ENCODE results near the gene COLQ. TPM values are rescaled to one million over a fixed set of nuclear protein-coding genes. Genes with fewer than 3 reads are reported as not detected.
A peak's percentile ranks its signal among the peaks of the same experiment; 100 is the strongest.

The COLQ gene
- total RNA-seq, 2 experiments from 2014 or later = 2.3 to 2.9 TPM

DNA sequence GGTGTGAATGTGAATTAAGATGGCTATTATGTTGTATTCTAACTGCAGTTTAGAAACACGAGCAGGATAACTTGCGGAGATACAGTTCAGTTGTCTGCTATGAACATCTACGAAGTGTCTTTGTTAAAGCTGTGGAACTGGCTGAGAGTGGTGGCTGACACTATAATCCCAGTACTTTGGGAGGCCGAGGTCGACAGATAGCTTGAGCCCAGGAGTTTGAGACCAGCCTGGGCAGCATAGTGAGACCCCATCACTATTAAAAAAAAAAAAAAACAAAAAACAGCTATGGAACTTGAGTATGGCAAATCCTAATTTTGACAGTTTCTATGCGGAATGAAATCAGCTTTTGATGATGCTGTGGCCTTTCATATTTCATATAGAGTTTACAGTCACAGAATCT is 92.4 kb downstream of the COLQ start:
- no peak for TF ChIP-seq CTCF (IDR thresholded peaks at IDR 0.05)
- Mint-ChIP-seq H3K4me3 (peak overlapping the region; percentile 87), H3K4me1 (ENCODE audit: low read depth) (peaks cover 45% of the 10 kb centered on the region), H3K27me3 (no peaks in the 10 kb centered on the region), H3K9me3 (peaks cover 4% of the 10 kb centered on the region), H3K36me3 (ENCODE audit: low read depth) (peaks cover 45% of the 10 kb centered on the region), H3K27ac (peak overlapping the region; percentile 99)
- CTCF ChIA-PET = interaction anchor here (0.6 to 3.0 kb wide), 2 partner anchors 109 to 162 kb away, joined by 3 to 13 read pairs; no protein-coding TSS in a partner anchor
- ATAC-seq (no peak), DNase-seq (no peak)
- POLR2A ChIA-PET = interaction anchor here (0.6 kb wide), 1 partner anchor 128 kb away, joined by 3 read pairs; no protein-coding TSS in a partner anchor
- intact Hi-C loops (cut with micrococcal nuclease) = loop anchor here (5.0 kb wide), 1 partner anchor 128 kb away; no protein-coding TSS in a partner anchor

DNA sequence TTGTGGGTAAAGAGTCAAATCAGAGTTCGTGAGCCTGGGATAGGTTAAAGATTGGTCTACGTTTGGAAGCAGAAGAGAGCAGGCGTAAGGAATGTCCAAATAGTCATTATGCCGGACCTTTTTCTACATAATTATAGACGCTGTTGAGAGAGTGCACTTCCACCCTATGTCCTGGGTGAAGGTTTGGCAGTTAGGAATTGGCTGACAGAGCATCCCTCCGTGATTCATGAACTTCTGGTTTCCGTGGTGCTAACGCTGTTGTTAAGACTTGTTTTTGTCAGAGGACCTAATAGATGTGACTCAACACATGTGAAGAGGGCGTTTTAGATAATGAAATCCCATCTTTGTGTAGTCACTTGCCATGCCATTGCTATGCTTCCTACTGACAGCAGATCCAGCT is 93.0 kb downstream of the COLQ start:
- H3K9me3 Mint-ChIP-seq = peaks cover 4% of the 10 kb centered on the region

DNA sequence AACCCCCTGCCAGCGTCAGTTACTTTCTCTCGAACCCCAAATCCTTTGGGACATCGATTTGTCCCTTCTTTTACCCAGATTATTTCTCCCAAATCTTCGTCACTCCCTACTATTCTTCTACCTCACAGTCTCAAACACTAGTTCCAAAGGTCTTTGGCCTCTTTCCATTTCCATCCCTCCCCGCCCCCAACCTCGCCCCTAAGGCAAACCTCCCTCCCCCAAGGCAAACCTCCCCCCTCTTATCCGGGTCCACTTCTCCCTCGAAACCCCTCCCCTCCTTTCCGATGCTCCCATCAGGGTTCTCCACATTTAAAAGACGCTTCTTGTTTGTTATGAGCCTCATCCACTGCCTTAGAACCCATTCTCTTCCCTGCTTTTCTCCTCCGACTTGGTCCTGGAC is 93.5 kb downstream of the COLQ start:
- Mint-ChIP-seq H3K36me3 (ENCODE audit: low read depth) (peaks cover 40% of the 10 kb centered on the region), H3K4me1 (ENCODE audit: low read depth) (peaks cover 43% of the 10 kb centered on the region), H3K9me3 (peaks cover 4% of the 10 kb centered on the region), H3K27me3 (no peaks in the 10 kb centered on the region), H3K27ac (peak overlapping the region; percentile 99), H3K4me3 (peak overlapping the region; percentile 87)
- intact Hi-C loops (cut with micrococcal nuclease) = loop anchor here (5.0 kb wide), 1 partner anchor 129 kb away; no protein-coding TSS in a partner anchor
- TF ChIP-seq CTCF (IDR thresholded peaks at IDR 0.05) = no peak
- ChIA-PET POLR2A (interaction anchor here (0.7 to 1.0 kb wide), 2 partner anchors 129 to 167 kb away, joined by 3 read pairs; no protein-coding TSS in a partner anchor), CTCF (interaction anchor here (0.8 to 1.3 kb wide), 2 partner anchors 23 to 128 kb away, joined by 3 to 4 read pairs; no protein-coding TSS in a partner anchor)
- no peak for DNase-seq
- ATAC-seq = no peak

More for the DNA sequence above, 93.0 kb downstream of the COLQ start:
- no peak for TF ChIP-seq CTCF (IDR thresholded peaks at IDR 0.05)
- intact Hi-C loops (cut with micrococcal nuclease) = loop anchor here (5.0 kb wide), 1 partner anchor 129 kb away; no protein-coding TSS in a partner anchor
- ChIA-PET POLR2A (no interaction called here), CTCF (interaction anchor here (3.0 kb wide), 1 partner anchor 161 kb away, joined by 13 read pairs; no protein-coding TSS in a partner anchor)
- Mint-ChIP-seq H3K4me3 (peak overlapping the region; percentile 87), H3K4me1 (ENCODE audit: low read depth) (peaks cover 45% of the 10 kb centered on the region), H3K27ac (peak overlapping the region; percentile 99), H3K27me3 (no peaks in the 10 kb centered on the region), H3K36me3 (ENCODE audit: low read depth) (peaks cover 44% of the 10 kb centered on the region)
- peak; percentile 50 for DNase-seq
- ATAC-seq = peak; percentile 52

DNA sequence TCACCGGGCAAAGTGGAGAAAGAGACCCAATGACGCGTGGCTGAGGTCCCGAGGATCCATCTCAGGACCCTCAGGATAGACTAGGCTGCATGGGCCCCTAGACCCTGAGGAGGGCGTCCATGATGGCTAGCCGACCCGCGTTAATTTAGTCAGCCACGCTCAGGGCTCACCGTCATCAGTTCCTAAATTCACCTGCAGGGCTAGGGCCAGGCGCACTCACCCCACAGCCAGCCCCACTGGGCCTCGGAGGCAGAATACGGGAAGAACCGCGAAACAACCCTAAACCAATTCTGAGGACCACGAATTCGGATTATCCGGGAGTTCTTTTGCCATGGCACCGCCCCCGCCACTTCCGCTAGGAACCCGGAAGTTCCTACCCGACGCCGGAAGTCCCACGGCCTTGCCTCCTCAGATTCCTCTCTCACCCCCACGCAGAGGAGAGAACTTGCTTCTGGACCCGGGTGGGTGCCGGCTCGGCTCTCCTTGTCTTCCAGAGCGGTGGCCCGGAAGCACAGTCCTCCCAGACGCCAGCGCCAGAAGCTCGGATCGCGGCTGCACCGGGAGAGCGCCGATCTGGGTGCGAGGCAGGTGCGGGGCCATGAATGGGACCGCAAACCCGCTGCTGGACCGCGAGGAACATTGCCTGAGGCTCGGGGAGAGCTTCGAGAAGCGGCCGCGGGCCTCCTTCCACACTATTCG is 94.2 kb downstream of the COLQ start, which contains the start of the genes EAF1 and METTL6:
EAF1 (plus strand) TSS at position 417 of the 699 bp plus-strand sequence; CDS start at position 599, 182 bp downstream.
METTL6 (minus strand) TSS at position 363 of the 699 bp plus-strand sequence. CDS start 1,033 bp downstream, outside the sequence.
- DNase-seq (peak; percentile 91), ATAC-seq (peak; percentile 85)
- Mint-ChIP-seq H3K9me3 (peaks cover 4% of the 10 kb centered on the region), H3K4me1 (ENCODE audit: low read depth) (peaks cover 43% of the 10 kb centered on the region), H3K36me3 (ENCODE audit: low read depth) (peaks cover 40% of the 10 kb centered on the region), H3K27ac (peak within 1 kb of the TSS; percentile 99), H3K27me3 (no peaks in the 10 kb centered on the region), H3K4me3 (peak within 1 kb of the TSS; percentile 87)
- ChIA-PET CTCF (interaction anchor here (0.8 to 1.4 kb wide), 3 partner anchors 22 to 160 kb away, joined by 3 to 4 read pairs (median 4); no protein-coding TSS in a partner anchor), POLR2A (interaction anchor here (0.6 to 1.4 kb wide), 6 partner anchors 21 to 168 kb away, joined by 3 to 4 read pairs (median 3); no protein-coding TSS in a partner anchor)
- intact Hi-C loops (cut with micrococcal nuclease) = loop anchor here (5.0 kb wide), 1 partner anchor 130 kb away; no protein-coding TSS in a partner anchor
- TF ChIP-seq CTCF (IDR thresholded peaks at IDR 0.05) = peak; percentile 45

Data from activated CD8-positive, alpha-beta T cell treated with anti-CD3 and anti-CD28 coated beads for 36 hours (primary cell).